ENCODE data around the gene OPTN. TPM values are rescaled to one million over a fixed set of nuclear protein-coding genes. Genes with fewer than 3 reads are reported as not detected.

Gene OPTN
- total RNA-seq, 4 donors from 2014 or later: 55.4 to 68.5 (median 62.0) TPM

DNA sequence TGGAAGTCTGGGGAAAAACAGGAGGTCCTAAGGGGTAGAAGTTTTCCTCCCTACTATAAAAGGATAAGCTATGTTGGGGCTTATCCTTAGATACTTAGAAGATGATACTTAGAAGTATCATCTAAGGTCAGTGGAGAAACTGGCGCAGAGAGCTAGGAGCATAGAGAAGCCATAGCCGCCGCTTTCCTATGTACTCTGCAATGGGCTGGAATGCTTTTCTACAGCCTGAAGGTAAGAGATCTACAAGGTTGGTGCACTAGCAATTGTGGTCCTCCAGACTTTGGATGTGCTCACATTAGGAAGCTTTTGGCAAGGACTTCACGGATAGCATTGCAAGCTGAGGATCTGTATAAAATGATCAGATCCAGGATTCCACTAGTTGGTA, 12.4 kb upstream of the OPTN start:
- DNase-seq (ENCODE audit: low spot score in 2 of 2): no peak
- TF ChIP-seq, protein P1, sequence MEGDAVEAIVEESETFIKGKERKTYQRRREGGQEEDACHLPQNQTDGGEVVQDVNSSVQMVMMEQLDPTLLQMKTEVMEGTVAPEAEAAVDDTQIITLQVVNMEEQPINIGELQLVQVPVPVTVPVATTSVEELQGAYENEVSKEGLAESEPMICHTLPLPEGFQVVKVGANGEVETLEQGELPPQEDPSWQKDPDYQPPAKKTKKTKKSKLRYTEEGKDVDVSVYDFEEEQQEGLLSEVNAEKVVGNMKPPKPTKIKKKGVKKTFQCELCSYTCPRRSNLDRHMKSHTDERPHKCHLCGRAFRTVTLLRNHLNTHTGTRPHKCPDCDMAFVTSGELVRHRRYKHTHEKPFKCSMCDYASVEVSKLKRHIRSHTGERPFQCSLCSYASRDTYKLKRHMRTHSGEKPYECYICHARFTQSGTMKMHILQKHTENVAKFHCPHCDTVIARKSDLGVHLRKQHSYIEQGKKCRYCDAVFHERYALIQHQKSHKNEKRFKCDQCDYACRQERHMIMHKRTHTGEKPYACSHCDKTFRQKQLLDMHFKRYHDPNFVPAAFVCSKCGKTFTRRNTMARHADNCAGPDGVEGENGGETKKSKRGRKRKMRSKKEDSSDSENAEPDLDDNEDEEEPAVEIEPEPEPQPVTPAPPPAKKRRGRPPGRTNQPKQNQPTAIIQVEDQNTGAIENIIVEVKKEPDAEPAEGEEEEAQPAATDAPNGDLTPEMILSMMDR (IDR thresholded peaks at IDR 0.05): no peak
- no peak for TF ChIP-seq POLR2A (IDR thresholded peaks at IDR 0.05)
- H3K4me3 ChIP-seq (ENCODE audit: low read depth, poor library complexity, severe bottlenecking): no peak overlapping the region
- WGBS, 2 donors: 89 to 92% methylated on average over 4 of the region's 4 CpGs
- intact Hi-C loops (cut with DNase I; ENCODE audit: low total_unique reads): no loop called here

- no peak for TF ChIP-seq POLR2A (IDR thresholded peaks at IDR 0.05)
- TF ChIP-seq, protein P1 (IDR thresholded peaks at IDR 0.05): no peak
- no peak overlapping the region for H3K4me3 ChIP-seq (ENCODE audit: low read depth, poor library complexity, severe bottlenecking)
- no peak for DNase-seq (ENCODE audit: low spot score in 2 of 2)
- 22% methylated on average over 7 of the region's 7 CpGs for WGBS, 2 donors
- intact Hi-C loops (cut with DNase I; ENCODE audit: low total_unique reads): no loop called here
These were observed 11.9 kb upstream of the OPTN start for GRCh38 chr10:13087986-13088618.

- TF ChIP-seq POLR2A (IDR thresholded peaks at IDR 0.05): no peak
- TF ChIP-seq, protein P1 (IDR thresholded peaks at IDR 0.05): no peak
- WGBS, 2 donors: 87 to 97% methylated on average over 4 of the region's 4 CpGs
- intact Hi-C loops (cut with DNase I; ENCODE audit: low total_unique reads): no loop called here
These were observed 10.6 kb upstream of the OPTN start for GRCh38 chr10:13089345-13089744.

DNA sequence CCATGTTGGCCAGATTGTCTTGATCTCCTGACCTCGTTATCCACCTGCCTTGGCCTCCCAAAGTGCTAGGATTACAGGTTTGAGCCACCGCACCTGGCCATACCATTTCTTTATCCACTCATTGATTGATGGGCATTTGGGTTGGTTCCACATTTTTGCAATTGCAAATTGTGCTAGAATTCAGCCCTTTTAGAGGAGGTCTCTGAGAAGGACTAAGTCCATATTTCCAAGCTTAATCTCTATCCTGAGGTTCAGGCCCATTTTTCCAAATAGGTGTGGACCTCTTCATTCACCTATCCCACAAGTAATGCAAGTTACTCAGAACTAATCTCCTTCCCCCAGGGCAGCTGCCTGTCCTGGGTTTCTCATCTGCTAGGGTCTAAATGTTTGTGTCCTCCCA, 9.7 kb upstream of the OPTN start:
- H3K4me3 ChIP-seq (ENCODE audit: low read depth, poor library complexity, severe bottlenecking): no peak overlapping the region
- TF ChIP-seq, protein P1 (IDR thresholded peaks at IDR 0.05): no peak
- no peak for TF ChIP-seq POLR2A (IDR thresholded peaks at IDR 0.05)
- intact Hi-C loops (cut with DNase I; ENCODE audit: low total_unique reads): no loop called here
- 92 to 96% methylated on average over 2 of the region's 2 CpGs for WGBS, 2 donors
- no peak for DNase-seq (ENCODE audit: low spot score in 2 of 2)

More at GRCh38 chr10:13089345-13089744, 10.6 kb upstream of the OPTN start:
- H3K4me3 ChIP-seq (ENCODE audit: low read depth, poor library complexity, severe bottlenecking): no peak overlapping the region
- DNase-seq (ENCODE audit: low spot score in 2 of 2): no peak

GRCh38 chr10:13091801-13092200, 8.2 kb upstream of the OPTN start:
- WGBS, 2 donors: 54 to 62% methylated on average over 3 of the region's 3 CpGs
- DNase-seq (ENCODE audit: low spot score in 2 of 2): no peak
- intact Hi-C loops (cut with DNase I; ENCODE audit: low total_unique reads): no loop called here
- no peak overlapping the region for H3K4me3 ChIP-seq (ENCODE audit: low read depth, poor library complexity, severe bottlenecking)
- TF ChIP-seq, protein P1 (IDR thresholded peaks at IDR 0.05): no peak
- no peak for TF ChIP-seq POLR2A (IDR thresholded peaks at IDR 0.05)
